DOHH2 (cell line): ENCODE data around the gene DCLRE1C.
A peak's percentile ranks its signal among the peaks of the same experiment; 100 is the strongest.

Source experiments
- H3F3A ChIP-seq: fragments of 200-600 bp; sonication (generic), shearing (Covaris generic); 2 replicates; pipeline ENCODE4 v1.6.0; 2016; ENCODE audit warnings: antibody characterized with exemption, mild to moderate bottlenecking; ENCODE audit not compliant: control insufficient read depth, insufficient read depth
- H3K27ac ChIP-seq: fragments of 200-600 bp; sonication (generic); 2 replicates; pipeline ENCODE4 v1.5.1; 2014; ENCODE audit warnings: low read depth, mild to moderate bottlenecking, low read length, moderate library complexity
- H3K27me3 ChIP-seq: fragments of 200-600 bp; sonication (generic); 2 replicates; pipeline ENCODE4 v1.6.1; 2014; ENCODE audit warnings: mild to moderate bottlenecking, low read length, mixed read lengths; ENCODE audit not compliant: control insufficient read depth
- H3K36me3 ChIP-seq: fragments of 200-600 bp; sonication (generic); 2 replicates; pipeline ENCODE4 v1.6.1; 2014; ENCODE audit warnings: mild to moderate bottlenecking, low read length, moderate library complexity, mixed read lengths; ENCODE audit not compliant: control insufficient read depth
- H3K4me1 ChIP-seq: fragments of 200-600 bp; sonication (generic); 2 replicates; pipeline ENCODE4 v1.6.1; 2014; ENCODE audit warnings: mild to moderate bottlenecking, low read length, mixed read lengths; ENCODE audit not compliant: control insufficient read depth
- H3K4me2 ChIP-seq: fragments of 200-600 bp; sonication (generic); 2 replicates; pipeline ENCODE4 v1.6.0; 2014; ENCODE audit warnings: mild to moderate bottlenecking, low read length, moderate library complexity
- H3K4me3 ChIP-seq: fragments of 200-600 bp; sonication (generic); 2 replicates; pipeline ENCODE4 v1.5.1; 2014; ENCODE audit warnings: mild to moderate bottlenecking, low read length, mixed read lengths
- H3K79me2 ChIP-seq: fragments of 200-600 bp; sonication (generic); 2 replicates; pipeline ENCODE4 v1.6.1; 2014; ENCODE audit warnings: mild to moderate bottlenecking, low read length, mixed read lengths; ENCODE audit not compliant: control insufficient read depth
- H3K9me2 ChIP-seq: fragments of 200-600 bp; sonication (generic); replicated peaks from 2 replicates; pipeline ENCODE4 v1.6.1; 2014; ENCODE audit warnings: mild to moderate bottlenecking, low read length, mixed read lengths; ENCODE audit not compliant: control insufficient read depth
- H3K9me3 ChIP-seq: fragments of 200-600 bp; sonication (generic); 2 replicates; pipeline ENCODE4 v1.6.1; 2014; ENCODE audit warnings: antibody characterized with exemption, low read length, mixed read lengths; ENCODE audit not compliant: control insufficient read depth, insufficient read depth
- H4K20me1 ChIP-seq: fragments of 200-600 bp; sonication (generic); 2 replicates; pipeline ENCODE4 v1.6.0; 2014; ENCODE audit warnings: low read depth, mild to moderate bottlenecking, antibody characterized with exemption, low read length, moderate library complexity; ENCODE audit not compliant: control insufficient read depth, insufficient read depth
- EZH2phosphoT487 ChIP-seq: fragments of 200-600 bp; sonication (generic); IDR thresholded peaks from 2 replicates; pipeline ENCODE4 v1.6.1; 2017; ENCODE audit warnings: borderline replicate concordance, mild to moderate bottlenecking, antibody characterized with exemption, low read length, moderate library complexity, mixed read lengths
- TF ChIP-seq, protein P1 (sequence below): fragments of 200-600 bp; sonication (generic); IDR thresholded peaks from one replicate; pipeline ENCODE4 v1.5.1; 2014; ENCODE audit warnings: antibody characterized with exemption, mild to moderate bottlenecking, low read depth, low read length; ENCODE audit not compliant: poor library complexity, severe bottlenecking

DCLRE1C gene

DNA sequence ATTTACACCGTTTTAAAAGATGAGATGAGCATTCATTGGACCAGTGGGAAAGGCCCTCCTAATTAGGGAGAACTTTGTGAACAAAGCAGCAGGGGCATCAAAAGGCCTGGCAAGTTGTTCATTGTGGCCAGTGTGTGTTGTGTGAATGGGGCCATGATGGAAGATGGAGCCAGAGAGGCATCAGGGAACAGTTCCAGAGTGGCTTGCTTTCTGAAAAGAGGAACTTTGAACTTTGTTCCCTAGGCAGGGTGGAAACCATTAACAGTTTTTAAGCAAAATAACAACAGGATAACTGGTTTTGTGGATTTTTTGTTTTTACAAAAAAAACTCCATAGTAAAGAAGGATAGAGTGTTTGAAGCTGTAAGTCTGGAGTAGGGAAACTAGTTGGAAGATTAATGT lies 62.7 kb downstream of the DCLRE1C start:
- Histone ChIP-seq H3K36me3 (peaks cover 44% of the 10 kb centered on the region), H3K9me2 (no peaks in the 10 kb centered on the region), H3F3A (no peaks in the 10 kb centered on the region), H3K4me2 (no peak overlapping the region), H3K4me1 (no peaks in the 10 kb centered on the region), H4K20me1 (peaks cover 5% of the 10 kb centered on the region; the same call in 1 of the 2 replicates), H3K79me2 (peaks cover 95% of the 10 kb centered on the region), H3K27ac (no peak overlapping the region), H3K27me3 (no peaks in the 10 kb centered on the region), H3K9me3 (no peaks in the 10 kb centered on the region), H3K4me3 (no peak overlapping the region)
- TF ChIP-seq EZH2phosphoT487, result no peak
- TF ChIP-seq, protein P1, sequence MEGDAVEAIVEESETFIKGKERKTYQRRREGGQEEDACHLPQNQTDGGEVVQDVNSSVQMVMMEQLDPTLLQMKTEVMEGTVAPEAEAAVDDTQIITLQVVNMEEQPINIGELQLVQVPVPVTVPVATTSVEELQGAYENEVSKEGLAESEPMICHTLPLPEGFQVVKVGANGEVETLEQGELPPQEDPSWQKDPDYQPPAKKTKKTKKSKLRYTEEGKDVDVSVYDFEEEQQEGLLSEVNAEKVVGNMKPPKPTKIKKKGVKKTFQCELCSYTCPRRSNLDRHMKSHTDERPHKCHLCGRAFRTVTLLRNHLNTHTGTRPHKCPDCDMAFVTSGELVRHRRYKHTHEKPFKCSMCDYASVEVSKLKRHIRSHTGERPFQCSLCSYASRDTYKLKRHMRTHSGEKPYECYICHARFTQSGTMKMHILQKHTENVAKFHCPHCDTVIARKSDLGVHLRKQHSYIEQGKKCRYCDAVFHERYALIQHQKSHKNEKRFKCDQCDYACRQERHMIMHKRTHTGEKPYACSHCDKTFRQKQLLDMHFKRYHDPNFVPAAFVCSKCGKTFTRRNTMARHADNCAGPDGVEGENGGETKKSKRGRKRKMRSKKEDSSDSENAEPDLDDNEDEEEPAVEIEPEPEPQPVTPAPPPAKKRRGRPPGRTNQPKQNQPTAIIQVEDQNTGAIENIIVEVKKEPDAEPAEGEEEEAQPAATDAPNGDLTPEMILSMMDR, result no peak

DNA sequence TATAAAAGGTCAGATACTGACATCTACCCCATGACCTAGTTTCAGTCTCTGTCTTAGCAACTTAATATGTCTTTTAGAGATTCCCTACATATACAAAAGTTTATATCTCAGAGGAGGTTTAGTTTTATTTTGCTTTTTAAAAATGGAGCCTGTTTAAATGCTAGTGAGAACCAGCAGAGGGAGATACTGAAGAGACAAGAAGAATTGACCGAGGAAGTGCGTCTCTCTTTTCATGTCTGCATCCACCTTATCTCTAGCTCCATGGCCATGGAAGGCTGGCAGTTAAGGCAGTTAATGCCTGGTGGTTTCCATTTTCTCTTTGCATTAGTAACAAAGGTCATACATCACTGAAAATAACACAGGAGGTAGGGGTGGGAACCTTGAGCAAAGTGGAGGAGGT lies 64.6 kb downstream of the DCLRE1C start:
- no peak overlapping the region for H3K27ac ChIP-seq
- no peak overlapping the region for H3K4me2 ChIP-seq
- H3K27me3 ChIP-seq, result no peaks in the 10 kb centered on the region
- H4K20me1 ChIP-seq, result peaks cover 13% of the 10 kb centered on the region
- TF ChIP-seq EZH2phosphoT487, result no peak
- TF ChIP-seq, protein P1, result no peak
- H3K79me2 ChIP-seq, result peaks cover 96% of the 10 kb centered on the region
- H3F3A ChIP-seq, result no peaks in the 10 kb centered on the region
- H3K9me3 ChIP-seq, result no peaks in the 10 kb centered on the region
- peaks cover 55% of the 10 kb centered on the region for H3K36me3 ChIP-seq
- no peaks in the 10 kb centered on the region for H3K9me2 ChIP-seq
- H3K4me1 ChIP-seq, result no peaks in the 10 kb centered on the region
- H3K4me3 ChIP-seq, result no peak overlapping the region

DNA sequence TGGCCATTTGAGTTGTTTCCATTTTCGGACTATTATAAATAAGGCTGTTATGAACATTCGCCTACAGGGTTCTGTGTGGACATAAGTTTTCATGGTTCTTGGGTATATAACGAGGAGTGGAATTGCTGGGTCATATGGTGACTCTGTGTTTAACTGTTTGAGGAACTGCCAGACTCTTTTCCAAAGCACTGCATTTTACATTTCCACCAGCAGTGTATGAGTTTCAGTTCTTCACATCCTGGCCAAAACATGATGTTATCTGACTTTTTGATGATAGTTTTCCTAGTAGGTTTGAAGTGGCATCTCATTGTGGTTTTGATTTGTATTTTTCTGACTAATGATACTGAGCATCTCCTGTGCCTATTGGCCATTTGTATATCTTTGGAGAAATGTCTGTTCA lies 69.8 kb downstream of the DCLRE1C start:
- Histone ChIP-seq H3K9me2 (no peaks in the 10 kb centered on the region), H3K36me3 (peaks cover 72% of the 10 kb centered on the region), H4K20me1 (peaks cover 8% of the 10 kb centered on the region), H3K4me1 (peaks cover 20% of the 10 kb centered on the region), H3K4me3 (no peak overlapping the region), H3K27me3 (no peaks in the 10 kb centered on the region), H3F3A (no peaks in the 10 kb centered on the region), H3K9me3 (no peaks in the 10 kb centered on the region), H3K79me2 (peaks cover 100% of the 10 kb centered on the region), H3K4me2 (no peak overlapping the region), H3K27ac (no peak overlapping the region)
- no peak for TF ChIP-seq EZH2phosphoT487
- TF ChIP-seq, protein P1, result no peak

DNA sequence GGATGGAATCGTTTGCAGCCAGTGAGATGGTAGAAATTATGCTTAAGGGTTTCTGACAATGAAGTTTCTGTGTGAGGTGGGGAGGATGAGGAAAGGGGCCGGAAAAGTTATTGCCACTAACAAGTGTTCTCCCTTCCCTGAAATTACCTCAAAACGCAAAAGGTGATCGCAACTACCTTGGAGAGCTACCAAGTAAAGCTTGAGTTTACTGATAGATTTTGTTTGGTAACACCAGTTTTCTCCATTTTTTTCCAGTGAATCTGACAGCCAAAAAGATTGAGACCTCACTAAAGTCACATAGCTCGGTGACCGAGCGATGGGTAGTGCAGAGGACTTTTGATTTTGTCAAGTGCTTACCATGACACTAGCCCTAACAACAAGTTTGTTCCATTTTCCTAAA lies 73.7 kb downstream of the DCLRE1C start:
- Histone ChIP-seq H3K9me3 (no peaks in the 10 kb centered on the region), H3K79me2 (peaks cover 92% of the 10 kb centered on the region), H3K27ac (no peak overlapping the region), H3F3A (peaks cover 1% of the 10 kb centered on the region; the same call in 1 of the 2 replicates), H3K4me3 (peak overlapping the region; percentile 93), H4K20me1 (peaks cover 7% of the 10 kb centered on the region), H3K36me3 (peaks cover 64% of the 10 kb centered on the region), H3K9me2 (no peaks in the 10 kb centered on the region), H3K4me2 (peak overlapping the region; percentile 77), H3K27me3 (no peaks in the 10 kb centered on the region), H3K4me1 (peaks cover 29% of the 10 kb centered on the region)
- TF ChIP-seq, protein P1, result no peak
- TF ChIP-seq EZH2phosphoT487, result no peak
